SU-DHL-6 (cell line): ENCODE measurements around the gene JMJD7.

Experiments used
- CTCF ChIP-seq: fragments of 200-600 bp; sonication (generic); IDR thresholded peaks from one replicate; pipeline ENCODE4 v1.5.1; 2017; ENCODE audit warnings: antibody characterized with exemption, mild to moderate bottlenecking, low read length, moderate library complexity; ENCODE audit not compliant: insufficient read depth, poor library complexity, severe bottlenecking
- EZH2phosphoT487 ChIP-seq: fragments of 200-600 bp; sonication (generic), shearing (Covaris generic); conservative IDR thresholded peaks from 2 replicates; pipeline ENCODE4 v1.6.1; 2018; ENCODE audit warnings: mild to moderate bottlenecking, antibody characterized with exemption, low read length, moderate library complexity, mixed read lengths

- no peak for TF ChIP-seq CTCF
- no peak for TF ChIP-seq EZH2phosphoT487
Observed at GRCh38 chr15:41839781-41840491, 12.0 kb downstream of the JMJD7 start.
